CD4-positive, alpha-beta T cell treated with Interleukin-4 for 1 hour (primary cell): Measurements from ENCODE around the gene FZD2.
"Not testable (repeated sequence)": the region's sequence is repeated elsewhere in the genome, so short reads cannot be mapped to it uniquely, and the experiment has no call there.

Source experiments
- DNase-seq, 2 donors: peaks; one replicate each; pipeline ENCODE4 v3.0.0-alpha.2; 2020 to 2022

Gene FZD2

GRCh38 chr17:44546671-44547606 lies 10.3 kb upstream of the FZD2 start:
- DNase-seq = no peak

DNA sequence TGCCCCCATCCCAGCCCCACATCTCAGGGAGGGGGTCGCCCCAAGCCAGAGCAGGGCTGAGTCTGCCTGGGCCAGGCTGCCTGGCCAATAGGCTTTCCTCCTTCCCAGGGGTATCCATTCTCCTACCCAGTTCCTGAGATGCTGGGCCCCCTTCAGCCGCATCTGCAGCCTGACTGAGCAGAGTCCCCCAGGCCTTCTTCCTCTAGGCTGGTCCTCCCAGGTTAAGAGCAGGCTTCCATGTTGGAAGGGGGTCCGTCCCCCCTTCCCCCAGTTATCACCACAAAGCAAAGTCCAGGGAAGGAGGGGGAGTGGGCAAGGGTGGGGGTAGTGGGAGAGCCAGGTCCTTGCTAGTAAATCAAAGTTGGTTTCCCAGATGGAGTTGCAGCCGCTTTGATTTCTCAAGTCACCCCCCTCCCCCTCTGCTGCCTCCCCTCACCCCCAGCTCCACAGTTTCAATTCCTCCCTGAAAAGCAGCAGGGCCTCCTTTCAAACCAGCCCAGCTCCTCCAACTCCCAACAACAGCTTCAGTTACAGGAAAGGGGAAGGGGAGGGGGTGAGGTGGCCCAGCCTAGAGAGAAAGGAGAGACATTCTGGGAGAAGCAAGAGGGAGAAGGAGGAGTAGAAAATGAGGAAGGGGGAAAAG lies 9.5 kb upstream of the FZD2 start:
- DNase-seq = no peak

GRCh38 chr17:44548376-44549230 lies 8.7 kb upstream of the FZD2 start:
- no peak for DNase-seq

GRCh38 chr17:44549686-44550085 lies 7.6 kb upstream of the FZD2 start:
- DNase-seq = no peak

GRCh38 chr17:44552361-44552760 lies 4.9 kb upstream of the FZD2 start:
- no peak for DNase-seq

DNA sequence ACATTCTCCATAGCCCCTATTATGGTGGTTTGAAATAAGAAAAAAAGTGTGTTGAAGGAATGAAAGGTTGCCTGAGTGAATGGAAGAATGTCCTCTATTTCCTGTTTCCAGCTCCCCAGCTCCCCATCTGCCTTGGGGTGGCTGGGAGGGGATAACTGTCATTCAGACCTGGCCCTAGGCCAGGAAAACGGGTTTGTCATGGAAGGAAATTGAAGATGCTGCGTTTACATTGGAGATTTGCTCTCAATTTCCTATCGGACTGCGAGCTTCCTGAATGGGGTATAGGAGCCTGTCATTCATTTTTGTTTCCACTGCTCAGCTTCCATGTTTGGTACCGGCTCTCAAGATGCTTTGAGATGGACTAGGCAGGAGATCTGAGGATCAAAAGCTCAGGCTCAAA lies 2.2 kb upstream of the FZD2 start:
- DNase-seq = no peak

DNA sequence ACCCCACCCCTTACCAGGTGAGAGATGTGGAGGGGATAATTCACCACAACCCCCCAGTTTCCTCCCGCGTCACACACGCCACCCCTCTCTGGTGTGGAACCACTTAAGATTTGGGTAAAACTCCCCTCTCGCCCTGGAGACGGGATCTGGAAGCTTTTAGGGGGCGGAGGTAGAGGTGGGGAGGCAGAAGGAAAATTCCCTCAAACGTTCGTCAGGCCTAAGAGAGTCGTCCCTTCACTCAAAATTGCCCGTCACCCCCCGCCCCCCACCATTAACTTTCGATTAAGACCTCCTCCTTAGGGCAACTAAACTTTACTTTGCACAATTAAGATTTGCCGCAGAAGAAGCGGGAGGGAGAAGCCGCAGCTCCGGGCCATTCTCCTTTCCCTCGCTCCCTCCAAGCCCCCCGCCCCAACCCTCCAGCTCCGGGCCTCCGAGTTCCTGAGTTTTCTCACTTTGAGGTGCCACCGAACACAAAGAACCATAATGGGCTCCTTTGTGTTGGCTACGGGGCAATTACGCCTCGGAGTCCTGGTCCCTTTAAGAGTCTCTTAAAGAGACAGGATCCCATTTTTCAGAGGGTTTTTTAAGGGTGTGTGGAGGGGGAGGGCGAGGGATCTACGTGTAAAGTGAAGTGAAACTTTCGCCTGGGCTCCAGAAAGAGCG lies 985 bp upstream of the FZD2 start:
- peak; percentile 32 to 40 for DNase-seq

- DNase-seq = peak; percentile 14 to 16
These were observed 484 bp downstream of the FZD2 start for GRCh38 chr17:44557651-44558285.

DNA sequence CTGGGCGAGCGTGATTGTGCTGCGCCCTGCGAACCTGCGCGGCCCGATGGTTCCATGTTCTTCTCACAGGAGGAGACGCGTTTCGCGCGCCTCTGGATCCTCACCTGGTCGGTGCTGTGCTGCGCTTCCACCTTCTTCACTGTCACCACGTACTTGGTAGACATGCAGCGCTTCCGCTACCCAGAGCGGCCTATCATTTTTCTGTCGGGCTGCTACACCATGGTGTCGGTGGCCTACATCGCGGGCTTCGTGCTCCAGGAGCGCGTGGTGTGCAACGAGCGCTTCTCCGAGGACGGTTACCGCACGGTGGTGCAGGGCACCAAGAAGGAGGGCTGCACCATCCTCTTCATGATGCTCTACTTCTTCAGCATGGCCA lies 1.0 kb downstream of the FZD2 start:
- no peak for DNase-seq

- DNase-seq = no peak
These were observed 1.7 kb downstream of the FZD2 start for GRCh38 chr17:44558710-44559633.

- DNase-seq = no peak
These were observed 2.6 kb downstream of the FZD2 start for GRCh38 chr17:44559634-44560554.

DNA sequence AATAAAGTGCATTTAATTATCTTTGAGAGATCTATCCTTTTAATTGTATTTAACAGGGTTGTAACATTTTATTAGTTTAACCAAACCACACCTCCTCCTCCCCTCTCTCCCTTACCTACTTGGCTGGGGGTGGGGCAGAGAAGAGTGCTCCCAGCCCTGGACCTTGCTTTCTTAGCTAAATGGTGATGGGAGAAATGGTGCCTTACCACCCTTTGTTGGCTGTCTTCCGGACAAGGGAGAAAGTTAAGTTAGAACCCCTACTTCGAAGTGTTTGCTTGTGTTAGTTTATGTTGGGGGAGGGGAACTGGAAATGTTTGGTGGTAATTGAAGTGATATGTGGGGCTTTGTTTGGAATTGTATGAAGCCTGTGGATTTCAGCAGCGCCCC lies 3.9 kb downstream of the FZD2 start:
- DNase-seq = no peak

DNA sequence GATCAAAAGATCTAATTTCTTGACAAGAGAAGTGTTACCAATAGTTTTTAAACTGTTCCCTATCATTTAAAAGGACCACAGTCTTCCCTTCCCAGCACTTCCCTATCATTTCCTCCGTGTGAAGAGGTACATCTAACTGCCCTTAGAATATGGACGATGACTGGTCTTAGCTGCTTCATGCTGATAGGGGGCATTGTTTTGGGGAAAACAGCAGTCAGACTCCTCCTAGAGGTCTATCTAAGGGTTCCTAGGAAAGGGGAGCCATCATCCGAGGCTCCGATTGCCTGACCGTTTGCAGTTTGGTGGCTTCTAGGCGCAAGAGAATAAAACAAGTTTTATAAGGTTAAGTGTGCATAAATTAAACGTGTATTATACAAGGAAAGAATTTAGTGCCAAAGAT lies 7.1 kb downstream of the FZD2 start:
- DNase-seq = no peak

DNA sequence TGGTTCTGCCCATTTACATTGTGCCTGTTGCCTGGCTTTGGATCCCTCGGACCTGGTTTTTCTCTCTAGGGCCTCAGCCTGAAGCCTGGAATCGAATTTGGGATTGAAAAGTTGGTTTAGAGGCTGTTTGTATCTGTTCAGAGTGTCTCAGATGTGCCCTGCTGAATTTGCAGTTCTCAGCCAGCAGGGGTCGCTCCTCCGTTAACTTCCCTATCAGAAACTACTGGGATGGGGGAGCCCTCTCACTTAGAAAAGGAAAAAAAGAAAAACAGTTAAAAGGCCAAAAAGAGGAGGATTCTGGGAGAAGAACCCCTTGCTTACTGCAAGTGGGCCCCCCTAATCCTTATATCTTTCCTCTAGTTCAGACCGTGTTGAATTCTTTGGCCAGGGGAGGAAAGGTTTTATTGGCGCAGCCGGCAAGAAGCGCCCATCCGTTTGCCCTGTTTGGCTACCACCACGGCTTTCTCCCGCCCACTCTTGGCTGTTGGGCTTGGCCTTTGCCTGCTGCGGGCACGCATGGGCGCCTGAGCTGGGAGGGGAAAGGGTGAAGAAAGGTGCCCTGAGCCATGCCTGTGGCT lies 8.7 kb downstream of the FZD2 start:
- DNase-seq = no peak

DNA sequence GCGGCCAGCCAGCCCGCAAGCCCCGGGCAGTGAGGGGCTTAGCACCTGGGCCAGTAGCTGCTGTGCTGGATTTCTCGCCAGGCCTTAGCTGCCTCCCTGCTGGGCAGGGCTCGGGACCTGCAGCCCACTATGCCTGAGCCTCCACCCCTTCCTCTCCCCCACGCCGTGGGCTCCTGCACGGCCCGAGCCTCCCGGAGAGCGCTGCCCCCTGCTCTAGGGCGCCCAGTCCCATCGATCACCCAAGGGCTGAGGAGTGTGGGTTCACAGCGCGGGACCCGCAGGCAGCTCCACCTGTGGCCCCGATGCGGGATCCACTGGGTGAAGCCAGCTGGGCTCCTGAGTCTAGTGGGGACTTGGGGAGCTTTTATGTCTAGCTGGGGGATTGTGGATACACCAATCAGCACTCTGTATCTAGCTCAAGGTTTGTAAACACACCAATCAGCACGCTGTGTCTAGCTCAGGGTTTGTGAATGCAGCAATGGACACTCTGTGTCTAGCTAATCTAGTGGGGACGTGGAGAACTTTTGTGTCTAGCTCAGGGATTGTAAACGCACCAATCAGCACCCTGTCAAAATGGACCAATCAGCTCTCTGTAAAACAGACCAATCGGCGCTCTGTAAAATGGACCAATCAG lies 11.1 kb downstream of the FZD2 start:
- DNase-seq = not testable (repeated sequence)

GRCh38 chr17:44568945-44569858 lies 11.9 kb downstream of the FZD2 start:
- DNase-seq = peak in 1 of 2 donors; percentile 13

DNA sequence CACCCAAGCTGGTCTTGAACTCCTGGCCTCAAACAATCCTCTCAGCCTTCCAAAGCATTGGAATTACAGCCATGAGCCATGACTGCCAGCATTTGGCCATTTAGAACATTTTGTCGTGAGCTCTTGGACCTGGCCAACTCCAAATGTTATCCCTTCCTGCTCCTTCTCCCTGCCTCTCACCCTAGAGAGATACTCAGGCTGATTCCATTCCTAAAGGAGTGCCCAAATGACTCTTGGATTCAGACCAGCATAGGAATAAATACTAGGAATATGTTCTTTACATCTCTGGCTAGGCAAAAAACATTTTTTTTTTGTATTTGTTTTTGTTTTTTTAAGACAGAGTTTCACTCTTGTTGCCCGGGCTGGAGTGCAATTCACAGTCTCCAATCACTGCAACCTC lies 15.5 kb downstream of the FZD2 start:
- DNase-seq = no peak

GRCh38 chr17:44575403-44575802 lies 18.1 kb downstream of the FZD2 start:
- DNase-seq = no peak
